ENCODE data around the gene DGKB.

DNA sequence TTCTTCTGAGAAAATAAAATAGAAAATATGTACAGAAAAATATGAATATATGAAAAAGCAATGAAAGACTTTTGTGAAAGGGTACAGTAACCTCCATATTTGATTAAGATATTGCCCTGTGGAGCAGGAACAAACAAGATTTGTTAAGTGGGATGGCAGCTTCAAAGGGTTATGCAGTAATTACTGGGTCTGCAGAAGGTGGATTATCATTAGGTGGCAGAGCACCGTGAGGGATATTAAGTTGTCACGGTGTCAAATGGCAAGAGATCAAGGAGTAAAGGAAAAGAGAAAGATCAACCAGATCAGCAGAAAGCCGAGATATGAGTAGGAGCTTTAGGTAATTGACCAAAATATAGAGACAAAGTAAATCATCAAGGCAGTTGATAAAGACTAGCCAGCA lies 44.1 kb downstream of the DGKB start:
- TF ChIP-seq, protein P1, sequence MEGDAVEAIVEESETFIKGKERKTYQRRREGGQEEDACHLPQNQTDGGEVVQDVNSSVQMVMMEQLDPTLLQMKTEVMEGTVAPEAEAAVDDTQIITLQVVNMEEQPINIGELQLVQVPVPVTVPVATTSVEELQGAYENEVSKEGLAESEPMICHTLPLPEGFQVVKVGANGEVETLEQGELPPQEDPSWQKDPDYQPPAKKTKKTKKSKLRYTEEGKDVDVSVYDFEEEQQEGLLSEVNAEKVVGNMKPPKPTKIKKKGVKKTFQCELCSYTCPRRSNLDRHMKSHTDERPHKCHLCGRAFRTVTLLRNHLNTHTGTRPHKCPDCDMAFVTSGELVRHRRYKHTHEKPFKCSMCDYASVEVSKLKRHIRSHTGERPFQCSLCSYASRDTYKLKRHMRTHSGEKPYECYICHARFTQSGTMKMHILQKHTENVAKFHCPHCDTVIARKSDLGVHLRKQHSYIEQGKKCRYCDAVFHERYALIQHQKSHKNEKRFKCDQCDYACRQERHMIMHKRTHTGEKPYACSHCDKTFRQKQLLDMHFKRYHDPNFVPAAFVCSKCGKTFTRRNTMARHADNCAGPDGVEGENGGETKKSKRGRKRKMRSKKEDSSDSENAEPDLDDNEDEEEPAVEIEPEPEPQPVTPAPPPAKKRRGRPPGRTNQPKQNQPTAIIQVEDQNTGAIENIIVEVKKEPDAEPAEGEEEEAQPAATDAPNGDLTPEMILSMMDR (IDR thresholded peaks at IDR 0.05) = no peak
- no peak for TF ChIP-seq POLR2A (IDR thresholded peaks at IDR 0.05)
- TF ChIP-seq EP300 (IDR thresholded peaks at IDR 0.05) = no peak

Measured in sigmoid colon (tissue), 4 donors.